GDM1 (cell line): ENCODE results near the gene RBM10.
"Not testable (repeated sequence)": the region's sequence is repeated elsewhere in the genome, so short reads cannot be mapped to it uniquely, and the experiment has no call there.

Experiments used
- DNase-seq: peaks from one replicate; lab custom pipeline; 2025; lab: John Stamatoyannopoulos, UW

Gene RBM10, protein sequence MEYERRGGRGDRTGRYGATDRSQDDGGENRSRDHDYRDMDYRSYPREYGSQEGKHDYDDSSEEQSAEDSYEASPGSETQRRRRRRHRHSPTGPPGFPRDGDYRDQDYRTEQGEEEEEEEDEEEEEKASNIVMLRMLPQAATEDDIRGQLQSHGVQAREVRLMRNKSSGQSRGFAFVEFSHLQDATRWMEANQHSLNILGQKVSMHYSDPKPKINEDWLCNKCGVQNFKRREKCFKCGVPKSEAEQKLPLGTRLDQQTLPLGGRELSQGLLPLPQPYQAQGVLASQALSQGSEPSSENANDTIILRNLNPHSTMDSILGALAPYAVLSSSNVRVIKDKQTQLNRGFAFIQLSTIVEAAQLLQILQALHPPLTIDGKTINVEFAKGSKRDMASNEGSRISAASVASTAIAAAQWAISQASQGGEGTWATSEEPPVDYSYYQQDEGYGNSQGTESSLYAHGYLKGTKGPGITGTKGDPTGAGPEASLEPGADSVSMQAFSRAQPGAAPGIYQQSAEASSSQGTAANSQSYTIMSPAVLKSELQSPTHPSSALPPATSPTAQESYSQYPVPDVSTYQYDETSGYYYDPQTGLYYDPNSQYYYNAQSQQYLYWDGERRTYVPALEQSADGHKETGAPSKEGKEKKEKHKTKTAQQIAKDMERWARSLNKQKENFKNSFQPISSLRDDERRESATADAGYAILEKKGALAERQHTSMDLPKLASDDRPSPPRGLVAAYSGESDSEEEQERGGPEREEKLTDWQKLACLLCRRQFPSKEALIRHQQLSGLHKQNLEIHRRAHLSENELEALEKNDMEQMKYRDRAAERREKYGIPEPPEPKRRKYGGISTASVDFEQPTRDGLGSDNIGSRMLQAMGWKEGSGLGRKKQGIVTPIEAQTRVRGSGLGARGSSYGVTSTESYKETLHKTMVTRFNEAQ

GRCh38 chrX:47144626-47145394, at the start of gene RBM10, which contains the start of gene NDUFB11:
TSS of gene RBM10 (plus strand) at chrX:47145221. CDS start at chrX:47147482, 2,261 bp downstream.
TSS of gene NDUFB11 (minus strand) at chrX:47144702. CDS start at chrX:47144679, 23 bp downstream.
- peak; percentile 88 for DNase-seq

- DNase-seq, result no peak
These were observed 48.0 kb upstream of the RBM10 start for GRCh38 chrX:47097018-47097417.

DNA sequence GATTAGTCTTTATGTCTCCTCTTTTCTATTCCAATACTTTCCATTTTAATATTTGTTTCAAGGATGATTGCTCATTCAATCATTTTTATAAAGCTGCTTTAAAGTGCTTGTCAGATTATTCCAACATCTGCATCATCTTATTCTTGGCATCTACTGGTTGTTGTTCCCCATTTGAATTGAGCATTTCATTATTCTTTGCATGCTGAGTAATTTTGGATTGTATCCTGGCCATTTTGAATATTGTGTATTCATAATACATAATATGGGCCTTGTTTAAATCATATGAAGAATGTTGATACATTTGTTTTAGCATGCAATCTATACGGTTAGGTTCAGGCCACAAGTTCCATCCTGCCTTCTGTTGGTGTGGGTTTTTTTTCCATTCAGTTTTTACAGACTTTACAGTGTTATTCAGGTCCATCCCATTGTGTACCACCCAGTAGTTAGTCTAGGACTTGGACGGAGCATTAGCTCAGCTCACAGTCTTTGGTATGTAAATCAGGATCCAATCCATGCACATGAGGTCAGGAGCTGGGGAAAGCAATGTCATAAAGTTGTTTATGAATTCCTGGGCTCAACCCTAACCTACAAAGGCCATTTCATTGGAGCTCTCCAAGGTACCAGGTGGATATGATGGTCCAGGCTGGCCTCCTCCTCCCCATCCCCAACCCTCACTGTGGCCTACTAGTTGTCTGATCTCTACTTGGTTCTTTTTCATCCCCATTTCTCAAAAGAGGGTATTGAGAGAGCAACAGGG, 46.5 kb upstream of the RBM10 start:
- no peak for DNase-seq

GRCh38 chrX:47101206-47101605, 43.8 kb upstream of the RBM10 start:
- no peak for DNase-seq

GRCh38 chrX:47110936-47111615, 33.9 kb upstream of the RBM10 start:
- not testable (repeated sequence) for DNase-seq

DNA sequence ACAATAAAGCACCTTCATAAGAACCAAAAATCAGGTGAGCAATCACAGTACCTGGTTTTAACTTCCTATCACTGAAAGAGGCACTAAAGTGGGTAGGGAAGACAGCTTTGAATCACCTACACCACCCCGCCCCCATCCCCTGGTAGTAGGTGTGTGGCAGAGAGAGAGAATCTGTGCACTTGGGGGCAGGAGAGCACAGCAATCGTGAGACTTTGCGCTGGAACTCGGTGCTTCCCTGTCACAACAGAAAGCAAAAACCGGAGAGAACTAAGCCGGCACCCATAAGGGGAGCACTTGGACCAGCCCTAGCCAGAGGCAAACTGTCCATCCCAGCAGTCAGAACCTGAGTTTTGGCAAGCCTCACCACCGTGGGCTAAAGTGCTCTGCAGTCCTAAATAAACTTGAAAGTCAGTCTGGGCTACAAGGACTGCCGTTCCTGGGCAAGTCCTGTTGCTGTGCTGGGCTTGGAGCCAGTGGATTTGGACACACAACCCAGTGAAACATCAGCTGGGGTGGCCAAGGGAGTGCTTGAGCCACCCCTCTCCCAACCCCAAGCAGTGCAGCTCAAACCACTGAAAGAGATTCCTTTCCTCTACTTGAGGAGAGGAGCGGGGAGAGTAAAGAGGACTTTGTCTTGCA, 32.6 kb upstream of the RBM10 start:
- no peak for DNase-seq

GRCh38 chrX:47116551-47117110, 28.4 kb upstream of the RBM10 start:
- DNase-seq, result not testable (repeated sequence)

- DNase-seq, result not testable (repeated sequence)
These were observed 20.6 kb upstream of the RBM10 start for GRCh38 chrX:47124466-47124865.

- DNase-seq, result peak; percentile 88
These were observed 15.7 kb upstream of the RBM10 start for GRCh38 chrX:47129157-47129898.

DNA sequence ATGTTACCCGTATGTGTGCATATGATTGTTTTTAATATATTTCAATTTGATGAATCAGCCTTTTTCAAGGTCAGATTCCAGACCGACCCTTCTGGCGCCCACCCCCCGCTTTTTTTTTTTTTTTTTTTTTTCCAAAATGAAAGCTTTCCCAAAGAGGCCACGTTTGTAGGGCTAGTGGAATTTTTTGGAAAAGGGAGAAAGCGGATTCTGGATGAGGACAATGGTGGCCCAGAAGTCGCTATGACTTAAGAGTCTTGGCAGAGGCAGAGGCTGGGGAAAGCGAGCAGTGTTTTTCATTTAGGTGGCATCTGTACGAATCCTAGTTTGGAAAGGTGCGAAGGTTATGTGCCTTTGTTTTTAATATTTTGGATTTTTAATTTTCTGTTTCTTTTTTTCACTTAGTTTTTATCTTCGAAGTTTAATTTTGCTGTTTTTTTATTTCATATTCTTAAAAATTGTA, 15.1 kb upstream of the RBM10 start:
- no peak for DNase-seq

DNA sequence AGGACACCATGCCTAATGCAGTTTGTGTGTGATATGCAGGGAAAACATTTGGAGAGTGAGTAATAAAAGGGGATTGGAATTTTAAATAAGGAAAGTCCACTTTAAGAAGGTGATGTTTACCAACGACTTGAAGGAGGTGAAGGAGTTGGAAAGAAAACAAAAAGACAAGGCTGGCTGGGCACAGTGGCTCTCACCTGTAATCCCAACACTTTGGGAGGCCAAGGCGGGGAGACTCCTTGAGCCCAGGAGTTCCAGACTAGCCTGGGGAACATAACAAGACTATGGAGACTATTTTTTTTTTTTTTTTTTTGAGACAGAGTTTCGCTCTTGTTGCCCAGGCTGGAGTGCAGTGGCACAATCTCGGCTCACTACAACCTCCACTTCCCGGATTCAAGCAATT, 11.5 kb upstream of the RBM10 start:
- no peak for DNase-seq

DNA sequence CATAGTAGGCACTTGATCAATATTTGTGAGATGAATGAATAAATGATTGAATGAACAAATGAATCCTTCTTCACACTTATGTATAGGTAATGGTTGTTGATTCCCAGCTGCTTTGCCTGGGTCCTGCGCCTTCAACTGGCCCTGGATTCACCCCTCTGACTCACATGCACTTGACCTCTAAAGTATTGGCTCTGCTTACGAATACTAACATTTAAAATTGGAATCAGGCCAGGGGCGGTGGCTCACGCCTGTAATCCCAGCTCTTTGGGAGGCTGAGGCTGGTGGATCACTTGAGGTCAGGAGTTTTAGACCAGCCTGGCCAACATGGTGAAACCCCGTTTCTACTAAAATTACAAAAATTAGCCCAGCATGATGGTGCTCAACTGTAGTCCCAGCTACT, 9.4 kb upstream of the RBM10 start:
- DNase-seq, result not testable (repeated sequence)

DNA sequence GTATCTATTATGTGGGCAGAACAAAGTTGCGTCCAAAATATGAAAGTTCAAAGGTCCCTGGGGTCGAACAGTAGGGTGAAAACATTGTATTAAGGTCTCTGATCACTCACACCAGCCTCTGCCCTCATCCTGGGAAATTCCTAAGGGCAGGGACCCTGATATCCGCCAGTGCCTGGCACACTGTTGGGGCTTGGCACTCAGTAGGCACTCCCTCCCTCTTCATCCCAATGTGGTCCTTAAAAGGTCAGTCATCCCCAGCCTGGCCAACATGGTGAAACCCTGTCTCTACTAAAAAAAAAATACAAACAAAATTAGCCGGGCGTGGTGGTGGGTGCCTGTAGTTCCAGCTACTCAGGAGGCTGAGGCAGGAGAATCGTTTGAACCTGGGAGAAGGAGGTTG, 6.8 kb upstream of the RBM10 start:
- no peak for DNase-seq

DNA sequence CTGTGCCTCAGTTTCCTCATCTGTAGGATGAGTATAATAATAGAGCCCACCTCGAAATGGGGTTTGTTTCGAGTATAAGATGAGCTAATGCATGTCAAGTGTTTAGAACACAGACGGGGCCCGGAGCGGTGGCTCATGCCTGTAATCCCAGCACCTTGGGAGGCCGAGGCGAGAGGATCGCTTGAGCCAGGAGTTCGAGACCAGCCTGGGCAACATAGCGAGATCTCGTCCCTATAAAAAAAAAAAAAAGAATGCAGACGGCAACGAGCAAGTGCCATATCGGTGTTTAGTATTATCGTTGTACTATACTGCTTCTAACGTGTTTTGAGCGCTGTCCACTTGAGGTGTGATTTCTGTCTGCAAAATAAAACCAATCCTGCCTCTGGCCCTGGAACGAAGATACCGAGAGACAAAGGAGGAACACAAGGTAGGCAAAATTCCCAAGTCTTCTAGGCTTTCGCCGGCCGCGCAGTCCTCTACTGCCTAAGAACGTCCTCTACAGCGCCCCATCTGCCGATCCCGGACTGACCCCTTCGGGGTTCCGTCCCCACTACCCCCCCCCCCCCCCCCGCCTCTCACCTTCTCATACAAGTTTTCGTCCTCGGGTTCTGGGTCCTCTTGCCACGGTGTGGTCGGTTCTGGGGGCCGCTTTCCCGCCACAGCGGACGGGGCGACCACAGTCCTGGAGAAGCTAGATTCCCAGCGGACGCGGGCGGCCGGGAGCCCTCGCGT, 961 bp upstream of the RBM10 start:
- no peak for DNase-seq

- no peak for DNase-seq
These were observed 537 bp downstream of the RBM10 start for GRCh38 chrX:47145395-47146120.

- DNase-seq, result no peak
These were observed 1.3 kb downstream of the RBM10 start for GRCh38 chrX:47146121-47146935.
